Measurements from ENCODE around the gene NRCAM. TPM values are rescaled to one million over a fixed set of nuclear protein-coding genes. Genes with fewer than 3 reads are reported as not detected.

Gene NRCAM
- total and polyA plus RNA-seq, 10 of the 15 experiments (the other 5 are each of a cell fraction or from before 2014, with no cell fraction given), result 0.30 to 2.0 (median 1.0) TPM

DNA sequence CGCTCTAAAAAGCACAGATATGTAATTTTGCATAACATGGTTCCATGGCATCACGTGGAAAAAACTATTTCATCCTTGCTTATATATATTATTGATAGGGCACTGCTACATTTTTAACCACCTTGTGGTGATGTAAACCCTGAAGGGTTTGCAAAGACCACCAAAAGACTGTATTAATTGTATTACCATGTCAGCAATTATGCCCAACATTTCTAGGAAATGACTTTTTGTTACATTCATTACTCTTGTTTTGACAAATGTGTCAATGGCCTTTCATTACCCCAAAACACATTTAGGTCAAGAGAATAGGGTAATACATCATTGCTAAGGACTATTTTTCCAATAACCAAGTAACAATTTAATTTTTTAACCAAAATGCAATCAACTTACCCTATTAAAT is 142.2 kb downstream of the NRCAM start:
- no peak for DNase-seq (ENCODE audit: low read depth, low spot score)
- Histone ChIP-seq H3K27me3 (replicated peaks in 1 of 2; ENCODE audit: control insufficient read depth in 2 of 2, insufficient read depth in 2 of 2, low read length in 1 of 2) (no peaks in the 10 kb centered on the region), H3K4me3 (no peak overlapping the region), H4K20me1 (ENCODE audit: control insufficient read depth, insufficient read depth) (no peaks in the 10 kb centered on the region), H3K9me3 (replicated peaks; ENCODE audit: control insufficient read depth, insufficient read depth, low read length) (no peaks in the 10 kb centered on the region; the same call in 2 of the 3 replicates), H3K4me1 (ENCODE audit: control insufficient read depth, insufficient read depth, low read length) (peaks cover 6% of the 10 kb centered on the region), H3K79me2 (ENCODE audit: control insufficient read depth, insufficient read depth, low read length) (no peaks in the 10 kb centered on the region), H3K36me3 (ENCODE audit: control insufficient read depth in 2 of 2, insufficient read depth in 2 of 2, low read length in 1 of 2) (no peaks in the 10 kb centered on the region), H2AFZ (ENCODE audit: control insufficient read depth, low read depth, low read length) (no peak overlapping the region), H3K27ac (ENCODE audit: control insufficient read depth, insufficient read depth) (no peak overlapping the region), H3K9ac (ENCODE audit: control insufficient read depth, insufficient read depth, low read length) (no peak overlapping the region), H3K4me2 (ENCODE audit: control insufficient read depth, insufficient read depth) (no peak overlapping the region)
- in situ Hi-C loops (cut with MboI), result no loop called here
- ATAC-seq, result no peak
- ChIA-PET SMC1A (ENCODE audit: uncharacterized antibody, unreplicated experiment) (interaction anchor here (1.3 kb wide), 1 partner anchor 14 kb away, joined by 5 read pairs; no protein-coding TSS in a partner anchor), RAD21 (ENCODE audit: unreplicated experiment) (no interaction called here), CTCF (no interaction called here), POLR2A (no interaction called here)
- WGBS (ENCODE audit: insufficient coverage, insufficient replicate concordance, low lambda C conversion rate, missing lambda C conversion rate), result 30% methylated on average over 2 of the region's 2 CpGs
- no peak for FAIRE-seq
- intact Hi-C loops (cut with micrococcal nuclease; ENCODE audit: unreplicated experiment), result no loop called here
- TF ChIP-seq, protein P1, sequence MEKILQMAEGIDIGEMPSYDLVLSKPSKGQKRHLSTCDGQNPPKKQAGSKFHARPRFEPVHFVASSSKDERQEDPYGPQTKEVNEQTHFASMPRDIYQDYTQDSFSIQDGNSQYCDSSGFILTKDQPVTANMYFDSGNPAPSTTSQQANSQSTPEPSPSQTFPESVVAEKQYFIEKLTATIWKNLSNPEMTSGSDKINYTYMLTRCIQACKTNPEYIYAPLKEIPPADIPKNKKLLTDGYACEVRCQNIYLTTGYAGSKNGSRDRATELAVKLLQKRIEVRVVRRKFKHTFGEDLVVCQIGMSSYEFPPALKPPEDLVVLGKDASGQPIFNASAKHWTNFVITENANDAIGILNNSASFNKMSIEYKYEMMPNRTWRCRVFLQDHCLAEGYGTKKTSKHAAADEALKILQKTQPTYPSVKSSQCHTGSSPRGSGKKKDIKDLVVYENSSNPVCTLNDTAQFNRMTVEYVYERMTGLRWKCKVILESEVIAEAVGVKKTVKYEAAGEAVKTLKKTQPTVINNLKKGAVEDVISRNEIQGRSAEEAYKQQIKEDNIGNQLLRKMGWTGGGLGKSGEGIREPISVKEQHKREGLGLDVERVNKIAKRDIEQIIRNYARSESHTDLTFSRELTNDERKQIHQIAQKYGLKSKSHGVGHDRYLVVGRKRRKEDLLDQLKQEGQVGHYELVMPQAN (conservative IDR thresholded peaks at IDR 0.05), result no peak
- TF ChIP-seq MTA2 (IDR thresholded peaks at IDR 0.05; ENCODE audit: low read depth), result no peak
- no peak for TF ChIP-seq ETV6 (conservative IDR thresholded peaks at IDR 0.05 in 1 of 2, IDR thresholded peaks at IDR 0.05 in 1 of 2; ENCODE audit: borderline replicate concordance in 1 of 2, low read depth in 1 of 2)
- TF ChIP-seq PML (IDR thresholded peaks at IDR 0.05; ENCODE audit: low read length), result no peak
- no peak for TF ChIP-seq YBX1 (IDR thresholded peaks at IDR 0.05)
- TF ChIP-seq BCL11A (IDR thresholded peaks at IDR 0.05; ENCODE audit: low read depth, low read length), result no peak
- TF ChIP-seq SREBF2 (IDR thresholded peaks at IDR 0.05; ENCODE audit: low read length), result no peak
- TF ChIP-seq FOS (IDR thresholded peaks at IDR 0.05; ENCODE audit: borderline replicate concordance, extremely low read depth, insufficient read length), result no peak
- TF ChIP-seq, protein P2, sequence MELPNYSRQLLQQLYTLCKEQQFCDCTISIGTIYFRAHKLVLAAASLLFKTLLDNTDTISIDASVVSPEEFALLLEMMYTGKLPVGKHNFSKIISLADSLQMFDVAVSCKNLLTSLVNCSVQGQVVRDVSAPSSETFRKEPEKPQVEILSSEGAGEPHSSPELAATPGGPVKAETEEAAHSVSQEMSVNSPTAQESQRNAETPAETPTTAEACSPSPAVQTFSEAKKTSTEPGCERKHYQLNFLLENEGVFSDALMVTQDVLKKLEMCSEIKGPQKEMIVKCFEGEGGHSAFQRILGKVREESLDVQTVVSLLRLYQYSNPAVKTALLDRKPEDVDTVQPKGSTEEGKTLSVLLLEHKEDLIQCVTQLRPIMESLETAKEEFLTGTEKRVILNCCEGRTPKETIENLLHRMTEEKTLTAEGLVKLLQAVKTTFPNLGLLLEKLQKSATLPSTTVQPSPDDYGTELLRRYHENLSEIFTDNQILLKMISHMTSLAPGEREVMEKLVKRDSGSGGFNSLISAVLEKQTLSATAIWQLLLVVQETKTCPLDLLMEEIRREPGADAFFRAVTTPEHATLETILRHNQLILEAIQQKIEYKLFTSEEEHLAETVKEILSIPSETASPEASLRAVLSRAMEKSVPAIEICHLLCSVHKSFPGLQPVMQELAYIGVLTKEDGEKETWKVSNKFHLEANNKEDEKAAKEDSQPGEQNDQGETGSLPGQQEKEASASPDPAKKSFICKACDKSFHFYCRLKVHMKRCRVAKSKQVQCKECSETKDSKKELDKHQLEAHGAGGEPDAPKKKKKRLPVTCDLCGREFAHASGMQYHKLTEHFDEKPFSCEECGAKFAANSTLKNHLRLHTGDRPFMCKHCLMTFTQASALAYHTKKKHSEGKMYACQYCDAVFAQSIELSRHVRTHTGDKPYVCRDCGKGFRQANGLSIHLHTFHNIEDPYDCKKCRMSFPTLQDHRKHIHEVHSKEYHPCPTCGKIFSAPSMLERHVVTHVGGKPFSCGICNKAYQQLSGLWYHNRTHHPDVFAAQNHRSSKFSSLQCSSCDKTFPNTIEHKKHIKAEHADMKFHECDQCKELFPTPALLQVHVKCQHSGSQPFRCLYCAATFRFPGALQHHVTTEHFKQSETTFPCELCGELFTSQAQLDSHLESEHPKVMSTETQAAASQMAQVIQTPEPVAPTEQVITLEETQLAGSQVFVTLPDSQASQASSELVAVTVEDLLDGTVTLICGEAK (IDR thresholded peaks at IDR 0.05; ENCODE audit: borderline replicate concordance), result no peak
- TF ChIP-seq ZNF622 (IDR thresholded peaks at IDR 0.05), result no peak
- TF ChIP-seq SIX5 (IDR thresholded peaks at IDR 0.05; ENCODE audit: low read depth, low read length, severe bottlenecking), result no peak
- TF ChIP-seq NR2C1 (IDR thresholded peaks at IDR 0.05), result no peak
- no peak for TF ChIP-seq SREBF1 (IDR thresholded peaks at IDR 0.05; ENCODE audit: low read length)
- TF ChIP-seq POLR2A (IDR thresholded peaks at IDR 0.05; ENCODE audit: low read depth, low read length), result no peak
- no peak for TF ChIP-seq CBFB (IDR thresholded peaks at IDR 0.05; ENCODE audit: low read depth)
- TF ChIP-seq, protein P3, sequence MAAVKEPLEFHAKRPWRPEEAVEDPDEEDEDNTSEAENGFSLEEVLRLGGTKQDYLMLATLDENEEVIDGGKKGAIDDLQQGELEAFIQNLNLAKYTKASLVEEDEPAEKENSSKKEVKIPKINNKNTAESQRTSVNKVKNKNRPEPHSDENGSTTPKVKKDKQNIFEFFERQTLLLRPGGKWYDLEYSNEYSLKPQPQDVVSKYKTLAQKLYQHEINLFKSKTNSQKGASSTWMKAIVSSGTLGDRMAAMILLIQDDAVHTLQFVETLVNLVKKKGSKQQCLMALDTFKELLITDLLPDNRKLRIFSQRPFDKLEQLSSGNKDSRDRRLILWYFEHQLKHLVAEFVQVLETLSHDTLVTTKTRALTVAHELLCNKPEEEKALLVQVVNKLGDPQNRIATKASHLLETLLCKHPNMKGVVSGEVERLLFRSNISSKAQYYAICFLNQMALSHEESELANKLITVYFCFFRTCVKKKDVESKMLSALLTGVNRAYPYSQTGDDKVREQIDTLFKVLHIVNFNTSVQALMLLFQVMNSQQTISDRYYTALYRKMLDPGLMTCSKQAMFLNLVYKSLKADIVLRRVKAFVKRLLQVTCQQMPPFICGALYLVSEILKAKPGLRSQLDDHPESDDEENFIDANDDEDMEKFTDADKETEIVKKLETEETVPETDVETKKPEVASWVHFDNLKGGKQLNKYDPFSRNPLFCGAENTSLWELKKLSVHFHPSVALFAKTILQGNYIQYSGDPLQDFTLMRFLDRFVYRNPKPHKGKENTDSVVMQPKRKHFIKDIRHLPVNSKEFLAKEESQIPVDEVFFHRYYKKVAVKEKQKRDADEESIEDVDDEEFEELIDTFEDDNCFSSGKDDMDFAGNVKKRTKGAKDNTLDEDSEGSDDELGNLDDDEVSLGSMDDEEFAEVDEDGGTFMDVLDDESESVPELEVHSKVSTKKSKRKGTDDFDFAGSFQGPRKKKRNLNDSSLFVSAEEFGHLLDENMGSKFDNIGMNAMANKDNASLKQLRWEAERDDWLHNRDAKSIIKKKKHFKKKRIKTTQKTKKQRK (IDR thresholded peaks at IDR 0.05; ENCODE audit: low read depth, low read length), result no peak
- BruUV-seq (replicated peaks), result no TSS peak
